Hypothalamus (tissue), 51 donors: ENCODE results near the gene MAPK1.
"Not testable (repeated sequence)": the region's sequence is repeated elsewhere in the genome, so short reads cannot be mapped to it uniquely, and the experiment has no call there.

ENCODE experiments used
- DNase-seq, 51 donors: peaks; one replicate each; lab custom pipeline; 2025; lab: John Stamatoyannopoulos, UW

Gene MAPK1

GRCh38 chr22:21759646-21760376 lies 107.6 kb downstream of the MAPK1 start:
- peak in 1 of 51 donors; percentile 45 for DNase-seq

- DNase-seq: peak in 2 of 51 donors; percentile 15 to 16
Measured at GRCh38 chr22:21759093-21759492, 108.4 kb downstream of the MAPK1 start.

GRCh38 chr22:21758091-21758864 lies 109.2 kb downstream of the MAPK1 start:
- peak in 2 of 51 donors; percentile 22 to 100 for DNase-seq

GRCh38 chr22:21755851-21756284 lies 111.6 kb downstream of the MAPK1 start:
- peak in 1 of 51 donors; percentile 30 for DNase-seq

- DNase-seq: peak in 7 of 51 donors; percentile 12 to 61 (median 20)
Measured at GRCh38 chr22:21754523-21754922, 112.9 kb downstream of the MAPK1 start.

- DNase-seq: no peak
Measured at GRCh38 chr22:21753374-21754111, 113.9 kb downstream of the MAPK1 start.

GRCh38 chr22:21752276-21752675 lies 115.2 kb downstream of the MAPK1 start:
- peak in 1 of 51 donors; percentile 28 for DNase-seq

GRCh38 chr22:21745948-21746347 lies 121.5 kb downstream of the MAPK1 start:
- no peak for DNase-seq

GRCh38 chr22:21744917-21745316 lies 122.5 kb downstream of the MAPK1 start:
- DNase-seq: not testable (repeated sequence)

GRCh38 chr22:21741790-21742189 lies 125.7 kb downstream of the MAPK1 start:
- no peak for DNase-seq

- no peak for DNase-seq
Measured at GRCh38 chr22:21741059-21741458, 126.4 kb downstream of the MAPK1 start.

GRCh38 chr22:21739828-21740377 lies 127.5 kb downstream of the MAPK1 start:
- DNase-seq: no peak

GRCh38 chr22:21738966-21739365 lies 128.5 kb downstream of the MAPK1 start:
- no peak for DNase-seq

GRCh38 chr22:21738081-21738480 lies 129.4 kb downstream of the MAPK1 start:
- no peak for DNase-seq

- no peak for DNase-seq
Measured at GRCh38 chr22:21736948-21737347, 130.5 kb downstream of the MAPK1 start.

GRCh38 chr22:21736084-21736642 lies 131.3 kb downstream of the MAPK1 start:
- DNase-seq: peak in 1 of 51 donors; percentile 58

- peak; percentile 78 to 100 (median 95) for DNase-seq
Measured at GRCh38 chr22:21735200-21736083, 132.0 kb downstream of the MAPK1 start, which contains the start of gene YPEL1. Gene YPEL1 (minus strand): TSS chr22:21735794. CDS start chr22:21710744, 25,050 bp downstream.

GRCh38 chr22:21734540-21735199 lies 132.8 kb downstream of the MAPK1 start:
- DNase-seq: peak in 1 of 51 donors; percentile 58

- DNase-seq: no peak
Measured at GRCh38 chr22:21731503-21731902, 135.9 kb downstream of the MAPK1 start.
